Measurements from ENCODE around the gene RDH13. TPM values are rescaled to one million over a fixed set of nuclear protein-coding genes. Genes with fewer than 3 reads are reported as not detected.

The RDH13 gene
- polyA plus RNA-seq, 1 of the 3 experiments (the other 2 are of a cell fraction), result 9.6 TPM

DNA sequence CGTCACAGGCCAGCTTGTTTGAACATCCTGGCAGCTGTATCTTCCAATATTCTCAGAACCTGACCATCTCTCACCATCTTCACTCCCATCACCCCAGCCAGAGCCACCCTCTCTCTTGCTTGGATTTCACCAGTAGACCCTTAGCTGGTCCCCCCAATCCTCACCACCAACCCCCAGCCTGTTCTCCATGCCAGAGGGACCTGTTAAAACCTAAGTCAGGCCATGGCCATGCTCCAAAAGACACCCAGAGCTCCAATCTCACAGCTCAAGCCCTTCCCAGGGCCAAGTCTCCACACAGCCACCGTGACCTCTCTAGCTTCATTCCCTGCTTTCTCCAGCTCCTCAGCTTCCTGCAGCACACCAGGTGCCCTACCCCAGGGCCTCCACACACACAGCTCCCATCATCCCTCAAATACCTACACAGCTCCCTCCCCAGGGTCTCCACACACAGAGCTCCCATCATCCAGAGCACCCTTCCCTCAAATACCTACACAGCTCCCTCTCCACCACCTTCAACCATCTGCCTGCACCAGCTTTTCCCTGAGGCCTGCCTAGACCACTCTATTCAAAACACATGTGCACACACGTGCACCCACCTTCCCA, 26.5 kb upstream of the RDH13 start:
- Histone ChIP-seq H3K4me3 (ENCODE audit: low read depth in 2 of 2, low read length in 1 of 2) (no peak overlapping the region), H3K27ac (ENCODE audit: low read depth in 2 of 2, low read length in 1 of 2) (no peak overlapping the region), H3K9me2 (no peaks in the 10 kb centered on the region), H3K79me2 (ENCODE audit: insufficient read depth) (no peaks in the 10 kb centered on the region), H3K36me3 (replicated peaks in 1 of 2; ENCODE audit: control insufficient read depth in 1 of 2, insufficient read depth in 2 of 2, low read length in 1 of 2) (peaks cover 0 to 17% of the 10 kb centered on the region in 2 experiments), H4K20me1 (ENCODE audit: insufficient read depth) (peaks cover 17% of the 10 kb centered on the region), H3K4me2 (no peak overlapping the region), H3K9ac (no peak overlapping the region), H2AFZ (ENCODE audit: low read depth) (no peak overlapping the region), H3K27me3 (ENCODE audit: insufficient read depth) (no peaks in the 10 kb centered on the region), H3K9me3 (no peaks in the 10 kb centered on the region), H3F3A (replicated peaks; ENCODE audit: insufficient read depth) (peaks cover 21% of the 10 kb centered on the region), H3K4me1 (ENCODE audit: control insufficient read depth in 1 of 2, insufficient read depth in 2 of 2, low read depth in 1 of 2, low read length in 1 of 2) (peaks cover 5 to 18% of the 10 kb centered on the region in 2 experiments; a peak in 1 of 4 replicates)
- POLR2A ChIA-PET, result no interaction called here
- DNase-seq, result no peak
- CTCF ChIA-PET, result interaction anchor here (0.7 to 4.0 kb wide), 16 partner anchors 9 to 548 kb away, joined by 3 to 38 read pairs (median 5); partner anchors contain the start of genes EPS8L1 and PPP1R12C
- TF ChIP-seq FOXJ3 (CRISPR knock-in tag; IDR thresholded peaks at IDR 0.05), result no peak
- no peak for TF ChIP-seq SMC3 (IDR thresholded peaks at IDR 0.05; ENCODE audit: low read depth, low read length)
- TF ChIP-seq EZH2phosphoT487 (IDR thresholded peaks at IDR 0.05; ENCODE audit: borderline replicate concordance, low read depth), result no peak
- no peak for TF ChIP-seq TEAD4 (IDR thresholded peaks at IDR 0.05; ENCODE audit: borderline replicate concordance, insufficient read depth)
- TF ChIP-seq NRF1 (IDR thresholded peaks at IDR 0.05; ENCODE audit: low read depth, low read length), result no peak
- TF ChIP-seq, protein P1, sequence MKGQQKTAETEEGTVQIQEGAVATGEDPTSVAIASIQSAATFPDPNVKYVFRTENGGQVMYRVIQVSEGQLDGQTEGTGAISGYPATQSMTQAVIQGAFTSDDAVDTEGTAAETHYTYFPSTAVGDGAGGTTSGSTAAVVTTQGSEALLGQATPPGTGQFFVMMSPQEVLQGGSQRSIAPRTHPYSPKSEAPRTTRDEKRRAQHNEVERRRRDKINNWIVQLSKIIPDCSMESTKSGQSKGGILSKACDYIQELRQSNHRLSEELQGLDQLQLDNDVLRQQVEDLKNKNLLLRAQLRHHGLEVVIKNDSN (IDR thresholded peaks at IDR 0.05; ENCODE audit: borderline replicate concordance, low read depth), result no peak
- TF ChIP-seq GABPA (IDR thresholded peaks at IDR 0.05; ENCODE audit: low read depth), result no peak
- TF ChIP-seq FOSL2 (IDR thresholded peaks at IDR 0.05; ENCODE audit: borderline replicate concordance, low read depth), result no peak
- no peak for TF ChIP-seq RAD21 (IDR thresholded peaks at IDR 0.05; ENCODE audit: low read length)
- no peak for TF ChIP-seq RXRA (IDR thresholded peaks at IDR 0.05; ENCODE audit: borderline replicate concordance, low read depth)
- no peak for TF ChIP-seq RCOR1 (IDR thresholded peaks at IDR 0.05; ENCODE audit: low read length)
- no peak for TF ChIP-seq TCF12 (IDR thresholded peaks at IDR 0.05)
- no peak for TF ChIP-seq RFX5 (IDR thresholded peaks at IDR 0.05; ENCODE audit: low read length)
- TF ChIP-seq, protein P2, sequence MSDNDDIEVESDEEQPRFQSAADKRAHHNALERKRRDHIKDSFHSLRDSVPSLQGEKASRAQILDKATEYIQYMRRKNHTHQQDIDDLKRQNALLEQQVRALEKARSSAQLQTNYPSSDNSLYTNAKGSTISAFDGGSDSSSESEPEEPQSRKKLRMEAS (IDR thresholded peaks at IDR 0.05; ENCODE audit: low read depth), result no peak
- no peak for TF ChIP-seq ZBTB33 (IDR thresholded peaks at IDR 0.05; ENCODE audit: borderline replicate concordance, low read depth)
- 93% methylated on average over 3 of the region's 3 CpGs for WGBS (ENCODE audit: low lambda C conversion rate)
